Kidney epithelial cell (primary cell): Measurements from ENCODE around the gene OR2B2. TPM values are rescaled to one million over a fixed set of nuclear protein-coding genes. Genes with fewer than 3 reads are reported as not detected.

ENCODE experiments used
- DNase-seq: peaks from one replicate; pipeline ENCODE4 v3.0.0-alpha.2; 2010; ENCODE audit warnings: low read depth
- H3K27me3 ChIP-seq: 2 replicates; pipeline ENCODE4 v1.6.0; 2011; ENCODE audit warnings: low read length; ENCODE audit not compliant: control insufficient read depth, insufficient read depth
- H3K36me3 ChIP-seq: 2 replicates; pipeline ENCODE4 v1.5.1; 2011; ENCODE audit warnings: low read length; ENCODE audit not compliant: control insufficient read depth, insufficient read depth
- H3K4me3 ChIP-seq: 2 replicates; pipeline ENCODE4 v1.5.1; 2011; ENCODE audit warnings: low read depth, mild to moderate bottlenecking, control low read depth, low read length
- total RNA-seq: library from RNA; depleted of rRNA; stranded (reverse); fragments of >200 nt; gene quantifications from 2 replicates; pipeline ENCODE4 v1.2.3, GENCODE V29; 2015
- TF ChIP-seq, protein P1 (sequence below): IDR thresholded peaks from 2 replicates; pipeline ENCODE4 v1.5.1; 2011; ENCODE audit warnings: mild to moderate bottlenecking, moderate library complexity, low read length, control low read depth, inconsistent platforms; ENCODE audit not compliant: insufficient read depth, poor library complexity, severe bottlenecking

The OR2B2 gene
- total RNA-seq, 1 donor from 2014 or later = not detected

DNA sequence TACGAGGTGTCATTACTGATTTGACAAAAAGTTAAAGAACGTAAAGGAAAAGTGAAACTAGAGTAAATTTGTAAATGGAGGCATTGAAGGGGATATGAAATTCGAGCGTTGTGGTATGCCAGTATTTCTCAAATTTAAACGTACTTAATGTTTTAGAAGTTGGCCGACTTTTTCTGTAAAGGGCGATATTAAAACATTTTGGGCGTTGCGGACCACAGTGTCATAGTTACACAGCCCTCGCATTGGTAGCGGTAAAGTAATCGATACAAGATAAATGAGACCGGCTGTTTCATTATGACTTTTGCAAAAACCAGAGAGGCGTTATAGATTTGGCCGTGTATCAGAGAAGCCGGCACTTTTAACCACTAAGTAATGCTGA is 39.6 kb downstream of the OR2B2 start:
- peak overlapping the region; percentile 81 for H3K4me3 ChIP-seq
- TF ChIP-seq, protein P1, sequence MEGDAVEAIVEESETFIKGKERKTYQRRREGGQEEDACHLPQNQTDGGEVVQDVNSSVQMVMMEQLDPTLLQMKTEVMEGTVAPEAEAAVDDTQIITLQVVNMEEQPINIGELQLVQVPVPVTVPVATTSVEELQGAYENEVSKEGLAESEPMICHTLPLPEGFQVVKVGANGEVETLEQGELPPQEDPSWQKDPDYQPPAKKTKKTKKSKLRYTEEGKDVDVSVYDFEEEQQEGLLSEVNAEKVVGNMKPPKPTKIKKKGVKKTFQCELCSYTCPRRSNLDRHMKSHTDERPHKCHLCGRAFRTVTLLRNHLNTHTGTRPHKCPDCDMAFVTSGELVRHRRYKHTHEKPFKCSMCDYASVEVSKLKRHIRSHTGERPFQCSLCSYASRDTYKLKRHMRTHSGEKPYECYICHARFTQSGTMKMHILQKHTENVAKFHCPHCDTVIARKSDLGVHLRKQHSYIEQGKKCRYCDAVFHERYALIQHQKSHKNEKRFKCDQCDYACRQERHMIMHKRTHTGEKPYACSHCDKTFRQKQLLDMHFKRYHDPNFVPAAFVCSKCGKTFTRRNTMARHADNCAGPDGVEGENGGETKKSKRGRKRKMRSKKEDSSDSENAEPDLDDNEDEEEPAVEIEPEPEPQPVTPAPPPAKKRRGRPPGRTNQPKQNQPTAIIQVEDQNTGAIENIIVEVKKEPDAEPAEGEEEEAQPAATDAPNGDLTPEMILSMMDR = no peak
- no peaks in the 10 kb centered on the region for H3K27me3 ChIP-seq
- no peak for DNase-seq
- H3K36me3 ChIP-seq = no peaks in the 10 kb centered on the region

DNA sequence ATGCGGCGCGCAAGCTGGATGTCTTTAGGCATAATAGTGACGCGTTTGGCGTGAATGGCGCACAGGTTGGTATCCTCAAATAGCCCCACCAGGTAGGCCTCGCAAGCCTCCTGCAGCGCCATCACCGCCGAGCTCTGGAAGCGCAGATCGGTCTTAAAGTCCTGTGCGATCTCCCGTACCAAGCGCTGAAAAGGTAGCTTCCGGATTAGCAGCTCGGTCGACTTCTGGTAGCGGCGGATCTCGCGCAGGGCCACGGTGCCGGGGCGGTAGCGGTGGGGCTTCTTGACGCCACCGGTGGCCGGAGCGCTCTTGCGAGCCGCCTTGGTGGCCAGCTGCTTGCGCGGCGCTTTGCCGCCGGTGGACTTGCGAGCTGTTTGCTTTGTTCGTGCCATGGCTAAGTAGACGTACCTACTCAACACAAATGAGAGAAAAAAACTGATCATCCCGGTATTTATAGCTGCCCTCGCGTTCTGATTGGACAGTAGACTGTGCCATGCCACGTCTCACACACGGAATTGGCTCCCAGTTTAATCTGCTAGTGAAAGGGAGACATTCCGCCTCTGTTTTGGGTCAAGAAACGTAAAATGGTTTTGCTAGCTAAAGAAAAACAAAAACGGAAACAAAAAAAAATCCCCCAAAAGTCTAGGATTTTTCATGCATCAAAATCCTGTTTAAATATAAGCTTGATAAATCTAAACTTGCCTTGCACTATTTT is 40.1 kb downstream of the OR2B2 start:
- peak; percentile 85 for DNase-seq
- H3K4me3 ChIP-seq = peak overlapping the region; percentile 81

DNA sequence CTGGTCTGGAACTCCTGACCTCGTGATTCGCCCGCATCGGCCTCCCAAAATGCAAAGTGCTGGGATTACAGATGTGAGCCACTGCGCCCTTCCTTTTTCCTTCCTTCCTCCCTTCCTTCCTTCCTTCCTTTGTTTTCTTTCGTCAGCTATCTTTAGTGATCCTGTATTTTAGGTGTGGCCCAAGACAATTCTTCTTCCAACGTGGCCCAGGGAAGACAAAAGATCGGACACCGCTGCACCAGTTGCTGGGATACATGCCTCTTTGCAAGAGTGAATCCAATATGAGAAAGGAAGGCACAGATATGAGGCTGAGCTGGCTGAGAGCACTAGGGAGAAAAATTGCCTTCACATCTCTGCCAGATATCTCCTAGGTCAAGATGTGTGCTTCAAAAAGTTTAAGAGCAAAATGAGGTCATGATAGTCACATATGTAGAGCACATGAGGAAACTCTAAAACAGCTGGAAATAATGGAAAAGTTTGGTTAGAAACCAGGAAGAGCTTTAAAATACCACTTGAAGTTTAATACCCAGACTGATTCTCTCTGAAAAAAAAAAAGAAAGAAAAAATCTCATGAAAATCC is 41.8 kb downstream of the OR2B2 start:
- TF ChIP-seq, protein P1 = no peak
- no peak for DNase-seq
- Histone ChIP-seq H3K36me3 (no peaks in the 10 kb centered on the region), H3K4me3 (no peak overlapping the region), H3K27me3 (no peaks in the 10 kb centered on the region)

More for the DNA sequence above, 40.1 kb downstream of the OR2B2 start:
- Histone ChIP-seq H3K36me3 (no peaks in the 10 kb centered on the region), H3K27me3 (no peaks in the 10 kb centered on the region)
- TF ChIP-seq, protein P1 = peak; percentile 48

DNA sequence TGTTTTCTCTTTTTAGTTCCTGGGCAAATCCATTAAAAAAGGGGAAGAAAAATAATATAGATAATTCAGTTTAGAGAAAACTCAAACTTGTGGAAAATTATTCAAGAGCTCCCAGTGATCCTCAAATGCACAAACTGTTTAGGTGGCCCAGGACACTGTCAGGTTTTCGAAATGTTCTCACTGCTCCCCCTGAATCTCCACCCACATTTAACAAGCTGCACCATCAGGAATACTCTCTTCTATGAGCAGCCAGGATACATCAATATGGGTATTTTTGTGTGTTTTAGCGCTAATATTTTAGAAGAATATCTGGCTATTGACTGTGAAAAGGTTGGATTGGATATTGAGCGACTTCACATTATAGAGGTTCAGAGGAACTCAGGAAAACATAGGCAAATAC is 43.9 kb downstream of the OR2B2 start:
- Histone ChIP-seq H3K36me3 (no peaks in the 10 kb centered on the region), H3K27me3 (no peaks in the 10 kb centered on the region), H3K4me3 (no peak overlapping the region)
- TF ChIP-seq, protein P1 = no peak
- no peak for DNase-seq

DNA sequence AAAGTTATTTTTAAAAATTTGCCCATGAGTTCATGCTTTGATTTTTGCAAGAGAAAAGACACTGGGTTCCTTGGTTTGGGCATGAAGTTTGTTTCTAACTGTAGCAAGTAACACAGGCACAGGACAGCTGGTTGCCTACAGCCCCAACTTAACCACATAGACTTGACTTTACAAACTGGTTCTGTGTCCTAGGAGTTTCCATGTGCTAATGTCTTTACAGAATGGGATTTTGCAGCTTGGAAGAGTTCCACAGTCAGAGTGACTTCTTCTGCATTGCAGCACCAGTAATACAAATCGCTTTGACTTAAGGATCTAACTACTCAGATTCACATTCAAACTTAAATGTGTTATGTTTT is 44.3 kb downstream of the OR2B2 start:
- H3K4me3 ChIP-seq = no peak overlapping the region
- no peaks in the 10 kb centered on the region for H3K36me3 ChIP-seq
- H3K27me3 ChIP-seq = no peaks in the 10 kb centered on the region
- TF ChIP-seq, protein P1 = no peak
- no peak for DNase-seq
